Small intestine (tissue), 7 donors: ENCODE results near the gene ANKRD34B. TPM values are rescaled to one million over a fixed set of nuclear protein-coding genes. Genes with fewer than 3 reads are reported as not detected.
"Not testable (repeated sequence)": the region's sequence is repeated elsewhere in the genome, so short reads cannot be mapped to it uniquely, and the experiment has no call there.

Experiments
- DNase-seq, 2 donors: peaks; one replicate each; pipeline versions ENCODE4 v3.0.0 to v3.0.0-alpha.2; 2013
- FAIRE-seq: peaks from 2 replicates; lab custom pipeline; 2012; peaks lifted over from hg19 to GRCh38; lab: Jason Lieb, UNC
- H3K27ac ChIP-seq, 3 donors: one replicate each; pipeline ENCODE4 v1.5.1; 2013; ENCODE audit warnings: low read length in 2 of 3, mild to moderate bottlenecking in 2 of 3, control low read depth in 1 of 3, inconsistent platforms in 1 of 3, low read depth in 1 of 3, moderate library complexity in 1 of 3
- H3K27me3 ChIP-seq, 3 donors: one replicate each; pipeline ENCODE4 v1.6.1; 2013; ENCODE audit warnings: low read length in 3 of 3, inconsistent platforms in 1 of 3; ENCODE audit not compliant: control insufficient read depth in 3 of 3, insufficient read depth in 3 of 3
- H3K36me3 ChIP-seq, 3 donors: one replicate each; pipeline ENCODE4 v1.6.1; 2013; ENCODE audit warnings: low read length in 3 of 3, inconsistent platforms in 1 of 3, low read depth in 1 of 3, mild to moderate bottlenecking in 1 of 3, moderate library complexity in 1 of 3; ENCODE audit not compliant: control insufficient read depth in 3 of 3, insufficient read depth in 2 of 3
- H3K4me1 ChIP-seq, 3 donors: one replicate each; pipeline ENCODE4 v1.6.1; 2013; ENCODE audit warnings: low read length in 2 of 3, inconsistent platforms in 1 of 3, low read depth in 1 of 3, mild to moderate bottlenecking in 1 of 3, moderate library complexity in 1 of 3; ENCODE audit not compliant: control insufficient read depth in 3 of 3, insufficient read depth in 2 of 3
- H3K4me3 ChIP-seq, 3 donors: one replicate each; pipeline ENCODE4 v1.5.1; 2013; ENCODE audit warnings: low read length in 3 of 3, control low read depth in 1 of 3, inconsistent platforms in 1 of 3, low read depth in 1 of 3, mild to moderate bottlenecking in 1 of 3, moderate library complexity in 1 of 3
- H3K9me3 ChIP-seq, 2 donors: one replicate each; pipeline ENCODE4 v1.6.1; 2013; ENCODE audit warnings: low read depth in 1 of 2, low read length in 1 of 2; ENCODE audit not compliant: control insufficient read depth in 2 of 2, insufficient read depth in 1 of 2
- WGBS, 3 donors: extraction: QIAGEN DNeasy Blood & Tissue Kit; methylation state at CpG; one replicate each; pipeline ENCODE4 v1.1.7; 2013; 5-methylcytosine and 5-hydroxymethylcytosine counted together
- polyA plus RNA-seq, 4 donors: library from polyadenylated mRNA; stranded (reverse) in 3 of 4; unstranded in 1 of 4; fragments of 200-250 nt in 3 of 4; fragments of 120-200 nt in 1 of 4; gene quantifications; one replicate each; pipeline versions ENCODE4 v1.2.1 to v1.2.3, GENCODE V29; 2013
- donor health status: healthy with polysubstance abuse.
- donor health status: control.
- donor health status: control.
- donor health status: Bipolar disorder and iron deficiency.
- donor health status: healthy.

The ANKRD34B gene
- polyA plus RNA-seq, 4 donors, result not detected

DNA sequence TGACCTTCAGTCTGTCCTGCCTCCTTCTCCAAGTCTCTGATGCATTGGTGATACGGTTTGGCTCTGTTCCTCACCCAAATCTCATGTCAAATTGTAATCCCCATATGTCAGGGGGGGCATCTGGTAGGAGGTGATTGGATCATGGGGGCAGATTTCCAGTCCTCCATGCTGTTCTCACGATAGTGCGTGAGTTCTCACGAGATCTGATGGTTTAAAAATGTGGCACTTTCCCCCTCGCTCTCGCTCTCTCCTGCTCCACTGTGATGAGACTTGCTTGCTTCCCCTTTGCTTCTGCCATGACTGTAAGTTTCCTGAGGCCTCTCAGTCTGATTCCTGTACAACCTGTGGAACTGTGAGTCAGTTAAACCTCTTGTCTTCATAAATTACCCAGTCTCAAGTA, 14.7 kb upstream of the ANKRD34B start:
- no peak for DNase-seq
- H3K36me3 ChIP-seq, result no peaks in the 10 kb centered on the region
- no peak for FAIRE-seq
- no peak overlapping the region for H3K27ac ChIP-seq
- H3K9me3 ChIP-seq, result no peaks in the 10 kb centered on the region
- no peaks in the 10 kb centered on the region for H3K27me3 ChIP-seq
- 88 to 91% (median 89%) methylated on average over 6 of the region's 6 CpGs for WGBS, 3 donors
- no peak overlapping the region for H3K4me3 ChIP-seq
- no peaks in the 10 kb centered on the region for H3K4me1 ChIP-seq

DNA sequence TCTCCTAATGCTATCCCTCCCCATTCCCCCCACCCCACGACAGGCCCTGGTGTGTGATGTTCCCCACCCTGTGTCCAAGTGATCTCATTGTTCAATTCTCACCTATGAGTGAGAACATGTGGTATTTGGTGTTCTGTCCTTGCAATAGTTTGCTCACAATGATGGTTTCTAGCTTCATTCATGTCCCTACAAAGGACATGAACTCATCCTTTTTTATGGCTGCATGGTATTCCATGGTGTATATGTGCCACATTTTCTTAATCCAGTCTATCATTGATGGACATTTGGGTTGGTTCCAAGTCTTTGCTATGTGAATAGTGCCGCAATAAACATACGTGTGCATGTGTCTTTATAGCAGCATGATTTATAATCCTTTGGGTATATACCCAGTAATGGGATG, 10.2 kb upstream of the ANKRD34B start:
- H3K9me3 ChIP-seq, FAIRE-seq, H3K4me3 ChIP-seq, H3K27me3 ChIP-seq, H3K36me3 ChIP-seq, H3K27ac ChIP-seq, H3K4me1 ChIP-seq, DNase-seq: not testable (repeated sequence)
- WGBS, 3 donors, result 91 to 96% (median 95%) methylated on average over 2 to 3 of the region's 3 CpGs

DNA sequence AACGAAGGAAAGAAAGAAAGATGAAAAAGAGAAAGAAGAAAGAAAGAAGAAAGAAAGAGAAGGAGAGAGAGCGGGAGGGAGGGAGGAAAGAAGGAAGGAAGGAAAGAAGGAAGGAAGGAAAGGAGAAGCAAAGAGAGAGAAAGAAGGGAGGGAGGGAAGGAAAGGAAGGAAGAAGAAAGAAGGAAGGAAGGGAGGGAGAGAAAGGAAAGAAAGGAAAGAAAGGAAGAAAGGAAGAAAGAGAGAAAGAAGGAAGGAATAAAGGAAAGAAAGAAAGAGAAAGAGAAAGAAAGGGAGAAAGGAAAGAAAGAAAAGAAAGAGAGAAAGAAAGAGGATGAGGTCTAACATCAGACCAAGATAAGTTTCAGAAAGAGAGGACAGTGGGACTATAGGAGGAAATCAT, 9.0 kb upstream of the ANKRD34B start:
- H3K36me3 ChIP-seq, result no peaks in the 10 kb centered on the region
- no peaks in the 10 kb centered on the region for H3K9me3 ChIP-seq
- no peak overlapping the region for H3K27ac ChIP-seq
- WGBS, 3 donors, result 92 to 97% (median 93%) methylated on average over 2 of the region's 2 CpGs
- no peak for FAIRE-seq
- H3K4me3 ChIP-seq, result no peak overlapping the region
- no peaks in the 10 kb centered on the region for H3K27me3 ChIP-seq
- no peak for DNase-seq
- no peaks in the 10 kb centered on the region for H3K4me1 ChIP-seq

GRCh38 chr5:80577707-80578106, 7.6 kb upstream of the ANKRD34B start:
- Histone ChIP-seq H3K4me3 (no peak overlapping the region), H3K36me3 (no peaks in the 10 kb centered on the region), H3K9me3 (no peaks in the 10 kb centered on the region), H3K27me3 (peaks cover 0 to 11% (median under 1%) of the 10 kb centered on the region in 3 donors), H3K27ac (no peak overlapping the region), H3K4me1 (no peaks in the 10 kb centered on the region)
- FAIRE-seq (no peak), DNase-seq (no peak)
- WGBS, 3 donors, result 18 to 34% (median 32%) methylated on average over 5 of the region's 5 CpGs

DNA sequence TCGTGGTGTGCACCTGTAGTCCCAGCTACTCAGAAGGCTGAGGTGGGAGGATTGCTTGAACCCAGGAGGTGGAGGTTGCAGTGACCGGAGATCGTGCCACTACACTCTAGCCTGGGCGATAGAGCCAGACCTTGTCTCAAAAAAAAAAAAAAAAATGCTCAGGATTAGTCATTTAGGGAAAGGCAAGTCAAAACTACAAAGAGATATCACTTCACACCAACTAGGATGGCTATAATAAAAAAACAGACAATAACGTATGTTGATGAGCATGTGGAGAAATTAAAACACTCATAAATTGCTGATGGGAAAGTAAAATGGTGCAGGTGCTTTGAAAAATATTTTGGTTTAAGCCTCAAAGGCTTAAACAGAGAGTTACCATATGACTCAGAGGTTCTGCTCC, 6.3 kb upstream of the ANKRD34B start:
- no peak overlapping the region for H3K4me3 ChIP-seq
- no peaks in the 10 kb centered on the region for H3K36me3 ChIP-seq
- H3K27ac ChIP-seq, result no peak overlapping the region
- no peaks in the 10 kb centered on the region for H3K4me1 ChIP-seq
- FAIRE-seq (no peak), DNase-seq (no peak)
- peaks cover 0 to 17% (median 9%) of the 10 kb centered on the region in 3 donors for H3K27me3 ChIP-seq
- no peaks in the 10 kb centered on the region for H3K9me3 ChIP-seq
- 71 to 82% (median 79%) methylated on average over 5 of the region's 5 CpGs for WGBS, 3 donors

GRCh38 chr5:80573062-80573461, 3.0 kb upstream of the ANKRD34B start:
- Histone ChIP-seq H3K4me1 (peaks cover 0 to 8% (median 0%) of the 10 kb centered on the region in 3 donors), H3K27me3 (peaks cover 19 to 47% (median 30%) of the 10 kb centered on the region in 3 donors), H3K27ac (no peak overlapping the region), H3K4me3 (no peak overlapping the region), H3K36me3 (no peaks in the 10 kb centered on the region), H3K9me3 (no peaks in the 10 kb centered on the region)
- DNase-seq (no peak), FAIRE-seq (no peak)
- 69 to 80% (median 70%) methylated on average over 3 of the region's 3 CpGs for WGBS, 3 donors

- FAIRE-seq, result no peak
- 2 to 4% (median 3%) methylated on average over 58 to 89 of the region's 89 CpGs for WGBS, 3 donors
- Histone ChIP-seq H3K36me3 (no peaks in the 10 kb centered on the region), H3K4me1 (peaks cover 0 to 8% (median 0%) of the 10 kb centered on the region in 3 donors), H3K4me3 (peak overlapping the region in 2 of 3 donors; percentile 7 to 48), H3K27me3 (peaks cover 19 to 59% (median 34%) of the 10 kb centered on the region in 3 donors), H3K27ac (no peak overlapping the region), H3K9me3 (no peaks in the 10 kb centered on the region)
- peak in 1 of 2 donors; percentile 24 for DNase-seq
Observed at GRCh38 chr5:80569086-80569960, 757 bp downstream of the ANKRD34B start.

- WGBS, 3 donors, result 61 to 75% (median 65%) methylated on average over 6 of the region's 6 CpGs
- Histone ChIP-seq H3K36me3 (no peaks in the 10 kb centered on the region), H3K27me3 (peaks cover 19 to 54% (median 34%) of the 10 kb centered on the region in 3 donors), H3K4me1 (peaks cover 0 to 8% (median 0%) of the 10 kb centered on the region in 3 donors), H3K27ac (no peak overlapping the region), H3K9me3 (no peaks in the 10 kb centered on the region), H3K4me3 (no peak overlapping the region)
- FAIRE-seq, result no peak
- no peak for DNase-seq
Observed at GRCh38 chr5:80568251-80568650, 1.8 kb downstream of the ANKRD34B start.
